Panc1 (cell line): ENCODE data around the gene FREM2. TPM values are rescaled to one million over a fixed set of nuclear protein-coding genes. Genes with fewer than 3 reads are reported as not detected.

Experiments
- ATAC-seq: fragments of 200-7000 bp; cut with Tn5 transposase; 2 replicates; pipeline ENCODE4 v1.9.1; 2020; ENCODE audit warnings: mild to moderate bottlenecking, moderate library complexity
- BruUV-seq: library from RNA; stranded (reverse); fragments of 400-500 nt; replicated peaks from 2 replicates; lab custom pipeline; 2021; lab: Mats Ljungman, UMichigan
- CTCF ChIA-PET: fragments of 300-600 bp; sonication (Branson Sonifier 250); formaldehyde crosslinking; loops from one replicate; lab custom pipeline; 2022; ENCODE audit warnings: antibody characterized with exemption; lab: Charles Lee
- POLR2A ChIA-PET: fragments of 300-600 bp; sonication (Branson Sonifier 250); formaldehyde crosslinking; loops from one replicate; lab custom pipeline; 2022; ENCODE audit warnings: antibody characterized with exemption; lab: Charles Lee
- DNase-seq: peaks from one replicate; pipeline ENCODE4 v3.0.0-alpha.2; 2010; ENCODE audit warnings: low read depth, low spot score
- H3K27ac ChIP-seq: 2 replicates; pipeline ENCODE4 v1.5.1; 2011; ENCODE audit warnings: mild to moderate bottlenecking, low read length, inconsistent platforms
- H3K27me3 ChIP-seq: fragments of 200-500 bp; sonication (Bioruptor generic); 2 replicates; pipeline ENCODE4 v1.6.0; 2014; ENCODE audit warnings: low read length, inconsistent platforms; ENCODE audit not compliant: control insufficient read depth, insufficient read depth
- H3K36me3 ChIP-seq: fragments of 200-500 bp; sonication (Bioruptor generic); 2 replicates; pipeline ENCODE4 v1.5.1; 2014; ENCODE audit warnings: inconsistent platforms, mild to moderate bottlenecking, low read length, moderate library complexity; ENCODE audit not compliant: control insufficient read depth, insufficient read depth
- H3K4me1 ChIP-seq: 2 replicates; pipeline ENCODE4 v1.5.1; 2011; ENCODE audit warnings: inconsistent platforms, mild to moderate bottlenecking, low read length, moderate library complexity; ENCODE audit not compliant: control insufficient read depth, insufficient read depth
- H3K4me3 ChIP-seq, 2 experiments: 2 replicates each; pipeline ENCODE4 v1.5.1; 2011 to 2012; ENCODE audit warnings: low read depth in 2 of 2, low read length in 2 of 2, mild to moderate bottlenecking in 2 of 2, inconsistent platforms in 1 of 2, moderate library complexity in 1 of 2
- H3K9me3 ChIP-seq: fragments of 200-500 bp; sonication (Bioruptor generic); 2 replicates; pipeline ENCODE4 v1.5.1; 2014; ENCODE audit warnings: low read depth, mild to moderate bottlenecking, inconsistent platforms, low read length, moderate library complexity; ENCODE audit not compliant: control insufficient read depth, insufficient read depth
- CTCF ChIP-seq: fragments of 450-650 bp; IDR thresholded peaks from 2 replicates; pipeline ENCODE4 v1.5.1; 2017; ENCODE audit warnings: mild to moderate bottlenecking
- POLR2AphosphoS5 ChIP-seq: IDR thresholded peaks from 2 replicates; pipeline ENCODE4 v1.6.1; 2012; ENCODE audit warnings: mild to moderate bottlenecking, low read depth, low read length, moderate library complexity
- REST ChIP-seq, 2 experiments: IDR thresholded peaks; 2 replicates each; pipeline ENCODE4 v1.6.1; 2011 to 2012; ENCODE audit warnings: low read depth in 2 of 2, control low read depth in 1 of 2, low read length in 1 of 2, mild to moderate bottlenecking in 1 of 2, moderate library complexity in 1 of 2; ENCODE audit not compliant: insufficient read depth in 1 of 2
- SIN3A ChIP-seq: IDR thresholded peaks from 2 replicates; pipeline ENCODE4 v1.6.1; 2012; ENCODE audit warnings: low read depth, mild to moderate bottlenecking, low read length, moderate library complexity, borderline replicate concordance; ENCODE audit not compliant: insufficient read depth
- TCF7L2 ChIP-seq: IDR thresholded peaks from 2 replicates; pipeline ENCODE4 v1.6.1; 2011; ENCODE audit warnings: mild to moderate bottlenecking, low read depth, low read length, inconsistent platforms
- in situ Hi-C: cut with HindIII; loops from 2 replicates; pipeline ENCODE4 v1.10.0; 2016; ENCODE audit warnings: low sequenced_read_pairs, low pct_unique_long_range_greater_than_20kb
- intact Hi-C: fragments of 100-400 bp; cut with micrococcal nuclease; formaldehyde crosslinking; loops from one replicate; pipeline ENCODE4 v1.10.0; 2022; ENCODE audit not compliant: unreplicated experiment
- total RNA-seq: library from RNA; stranded (reverse); gene quantifications from one replicate; pipeline ENCODE4 v1.2.1, GENCODE V29; 2021; ENCODE audit not compliant: unreplicated experiment

The FREM2 gene
- total RNA-seq, 1 experiment from 2014 or later, result 0.15 TPM

- ChIA-PET CTCF (no interaction called here), POLR2A (no interaction called here)
- H3K36me3 ChIP-seq, result no peaks in the 10 kb centered on the region
- ATAC-seq (no peak), DNase-seq (no peak)
- intact Hi-C loops (no loop called here), in situ Hi-C loops (no loop called here)
- no peaks in the 10 kb centered on the region for H3K27me3 ChIP-seq
- H3K4me1 ChIP-seq, result no peaks in the 10 kb centered on the region
- TF ChIP-seq POLR2AphosphoS5 (no peak), SIN3A (no peak), TCF7L2 (no peak), CTCF (no peak), REST (IDR thresholded peaks at IDR 0.05; ENCODE audit: insufficient read depth in 1 of 2, low read depth in 2 of 2, low read length in 1 of 2) (no peak)
- no peak overlapping the region for H3K27ac ChIP-seq
- no peaks in the 10 kb centered on the region for H3K9me3 ChIP-seq
- H3K4me3 ChIP-seq, result no peak overlapping the region
- BruUV-seq, result no TSS peak
Observed at GRCh38 chr13:38880397-38880796, 193.5 kb downstream of the FREM2 start.

- Histone ChIP-seq H3K36me3 (no peaks in the 10 kb centered on the region), H3K9me3 (no peaks in the 10 kb centered on the region), H3K27me3 (no peaks in the 10 kb centered on the region), H3K4me3 (no peak overlapping the region), H3K4me1 (no peaks in the 10 kb centered on the region), H3K27ac (no peak overlapping the region)
- ChIA-PET POLR2A (no interaction called here), CTCF (no interaction called here)
- no TSS peak for BruUV-seq
- in situ Hi-C loops, result no loop called here
- DNase-seq (no peak), ATAC-seq (no peak)
- intact Hi-C loops, result no loop called here
- no peak for TF ChIP-seq SIN3A
- no peak for TF ChIP-seq POLR2AphosphoS5
- no peak for TF ChIP-seq CTCF
- TF ChIP-seq REST (IDR thresholded peaks at IDR 0.05; ENCODE audit: insufficient read depth in 1 of 2, low read depth in 2 of 2, low read length in 1 of 2), result no peak
- TF ChIP-seq TCF7L2, result no peak
Observed at GRCh38 chr13:38883783-38884182, 196.9 kb downstream of the FREM2 start.
